Kidney epithelial cell (primary cell): ENCODE measurements around the gene RTN4R. TPM values are rescaled to one million over a fixed set of nuclear protein-coding genes. Genes with fewer than 3 reads are reported as not detected.

Experiments
- DNase-seq: peaks from one replicate; pipeline ENCODE4 v3.0.0-alpha.2; 2010; ENCODE audit warnings: low read depth
- H3K27me3 ChIP-seq: 2 replicates; pipeline ENCODE4 v1.6.0; 2011; ENCODE audit warnings: low read length; ENCODE audit not compliant: control insufficient read depth, insufficient read depth
- H3K36me3 ChIP-seq: 2 replicates; pipeline ENCODE4 v1.5.1; 2011; ENCODE audit warnings: low read length; ENCODE audit not compliant: control insufficient read depth, insufficient read depth
- H3K4me3 ChIP-seq: 2 replicates; pipeline ENCODE4 v1.5.1; 2011; ENCODE audit warnings: low read depth, mild to moderate bottlenecking, control low read depth, low read length
- total RNA-seq: library from RNA; depleted of rRNA; stranded (reverse); fragments of >200 nt; gene quantifications from 2 replicates; pipeline ENCODE4 v1.2.3, GENCODE V29; 2015
- TF ChIP-seq, protein P1 (sequence below): IDR thresholded peaks from 2 replicates; pipeline ENCODE4 v1.5.1; 2011; ENCODE audit warnings: mild to moderate bottlenecking, moderate library complexity, low read length, control low read depth, inconsistent platforms; ENCODE audit not compliant: insufficient read depth, poor library complexity, severe bottlenecking

RTN4R gene
- total RNA-seq, 1 donor from 2014 or later = 18.2 TPM

DNA sequence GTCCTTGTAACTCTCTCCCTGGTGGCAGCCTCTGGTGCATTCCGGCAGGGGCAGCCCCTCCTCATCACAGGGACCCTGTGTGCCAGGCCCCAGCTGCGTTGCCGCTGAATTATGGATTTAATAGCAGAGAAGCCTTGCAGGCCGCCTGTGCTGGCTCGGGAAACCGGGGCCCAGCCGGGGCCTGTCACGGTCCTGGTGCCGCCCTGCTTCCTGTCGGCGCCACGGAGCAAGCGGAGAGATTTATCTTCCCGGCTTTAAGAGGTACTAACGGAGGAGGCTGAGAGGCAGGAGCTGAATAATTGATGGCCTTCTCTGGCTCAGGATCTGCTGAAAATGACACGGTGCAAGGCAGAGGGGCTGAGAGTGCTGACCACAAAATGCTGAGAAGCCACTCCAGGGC lies 63.3 kb downstream of the RTN4R start:
- H3K36me3 ChIP-seq = no peaks in the 10 kb centered on the region
- DNase-seq = no peak
- TF ChIP-seq, protein P1, sequence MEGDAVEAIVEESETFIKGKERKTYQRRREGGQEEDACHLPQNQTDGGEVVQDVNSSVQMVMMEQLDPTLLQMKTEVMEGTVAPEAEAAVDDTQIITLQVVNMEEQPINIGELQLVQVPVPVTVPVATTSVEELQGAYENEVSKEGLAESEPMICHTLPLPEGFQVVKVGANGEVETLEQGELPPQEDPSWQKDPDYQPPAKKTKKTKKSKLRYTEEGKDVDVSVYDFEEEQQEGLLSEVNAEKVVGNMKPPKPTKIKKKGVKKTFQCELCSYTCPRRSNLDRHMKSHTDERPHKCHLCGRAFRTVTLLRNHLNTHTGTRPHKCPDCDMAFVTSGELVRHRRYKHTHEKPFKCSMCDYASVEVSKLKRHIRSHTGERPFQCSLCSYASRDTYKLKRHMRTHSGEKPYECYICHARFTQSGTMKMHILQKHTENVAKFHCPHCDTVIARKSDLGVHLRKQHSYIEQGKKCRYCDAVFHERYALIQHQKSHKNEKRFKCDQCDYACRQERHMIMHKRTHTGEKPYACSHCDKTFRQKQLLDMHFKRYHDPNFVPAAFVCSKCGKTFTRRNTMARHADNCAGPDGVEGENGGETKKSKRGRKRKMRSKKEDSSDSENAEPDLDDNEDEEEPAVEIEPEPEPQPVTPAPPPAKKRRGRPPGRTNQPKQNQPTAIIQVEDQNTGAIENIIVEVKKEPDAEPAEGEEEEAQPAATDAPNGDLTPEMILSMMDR = no peak
- H3K27me3 ChIP-seq = peaks cover 8% of the 10 kb centered on the region
- no peak overlapping the region for H3K4me3 ChIP-seq

DNA sequence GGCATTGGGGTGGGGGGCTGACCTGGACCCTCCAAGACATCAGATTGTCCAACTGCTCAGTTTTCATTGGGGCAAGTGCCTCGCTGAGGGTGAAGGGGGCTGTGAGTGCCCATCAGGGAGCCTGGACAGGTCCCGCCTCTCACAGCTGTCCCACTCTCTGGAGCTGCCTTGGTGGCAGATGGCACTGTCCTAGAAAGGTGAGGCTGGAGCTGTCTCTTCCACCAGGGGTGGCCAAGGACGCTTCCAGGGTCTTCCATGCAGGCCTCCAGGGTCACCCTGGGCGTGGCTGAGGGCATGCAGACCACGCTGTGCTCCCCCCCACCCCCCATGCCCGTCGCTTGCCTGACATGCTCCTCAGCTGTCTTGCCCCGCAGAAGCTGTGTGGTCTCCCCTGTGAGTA lies 63.8 kb downstream of the RTN4R start:
- DNase-seq = no peak
- H3K27me3 ChIP-seq = peaks cover 13% of the 10 kb centered on the region

DNA sequence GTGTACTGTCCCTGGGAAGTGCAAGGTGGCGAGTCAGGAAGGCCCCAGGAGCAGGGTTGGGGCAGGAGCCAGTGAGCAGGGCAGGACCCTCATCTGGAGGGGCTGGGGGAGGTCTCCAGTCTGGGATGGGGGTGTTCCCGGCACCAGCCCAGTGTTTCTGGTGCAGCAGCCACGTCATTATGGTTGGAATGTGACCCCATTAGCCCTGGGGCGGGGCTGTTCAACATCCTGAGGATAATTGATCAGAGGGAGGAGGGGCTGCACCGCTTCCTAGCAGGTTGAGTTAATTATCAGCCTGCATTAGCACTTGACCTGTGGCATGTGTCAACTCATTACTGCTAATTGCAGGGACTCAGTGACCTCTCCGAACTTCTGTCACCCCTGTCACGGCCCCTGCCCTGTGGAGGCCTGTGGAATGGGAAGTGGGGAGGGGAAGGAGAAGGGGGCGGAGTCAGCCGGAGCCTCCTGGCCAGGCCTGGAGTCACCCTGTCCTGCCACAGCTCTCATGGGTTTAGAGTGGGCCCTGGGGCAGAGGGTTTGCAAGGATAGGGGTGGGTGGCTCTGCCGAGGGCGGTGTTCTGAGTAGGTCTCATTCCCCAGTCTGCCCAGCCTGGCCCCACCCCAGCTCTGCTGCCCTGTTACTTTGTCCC lies 64.4 kb downstream of the RTN4R start:
- DNase-seq = peak; percentile 31
- H3K36me3 ChIP-seq = no peaks in the 10 kb centered on the region
- TF ChIP-seq, protein P1 = no peak

More for the DNA sequence above, 63.8 kb downstream of the RTN4R start:
- Histone ChIP-seq H3K4me3 (no peak overlapping the region), H3K36me3 (no peaks in the 10 kb centered on the region)
- TF ChIP-seq, protein P1 = no peak

DNA sequence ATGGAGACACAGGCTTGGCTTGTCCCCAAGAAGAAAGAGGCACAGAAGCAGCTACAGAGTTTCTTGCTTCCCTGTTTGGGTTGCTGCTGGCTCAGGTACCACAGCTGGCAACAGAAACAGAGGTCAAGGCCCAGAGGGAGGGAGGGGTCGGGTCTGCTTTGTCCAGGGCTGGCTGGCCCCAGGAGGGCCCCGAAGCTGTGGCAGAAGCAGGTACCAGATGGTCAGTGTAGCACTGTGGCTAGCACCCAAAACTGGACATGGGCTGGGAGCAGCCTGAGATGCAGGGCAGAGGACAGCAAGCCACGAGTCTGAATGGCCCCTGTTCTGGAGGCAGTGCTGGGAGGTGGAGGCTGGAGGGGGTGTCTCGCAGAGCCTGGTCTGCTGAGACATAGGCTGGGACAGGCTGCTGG lies 65.0 kb downstream of the RTN4R start:
- Histone ChIP-seq H3K36me3 (no peaks in the 10 kb centered on the region), H3K4me3 (no peak overlapping the region), H3K27me3 (peaks cover 24% of the 10 kb centered on the region)
- no peak for DNase-seq
- TF ChIP-seq, protein P1 = no peak

More for the DNA sequence above, 64.4 kb downstream of the RTN4R start:
- H3K27me3 ChIP-seq = peaks cover 19% of the 10 kb centered on the region
- H3K4me3 ChIP-seq = no peak overlapping the region

DNA sequence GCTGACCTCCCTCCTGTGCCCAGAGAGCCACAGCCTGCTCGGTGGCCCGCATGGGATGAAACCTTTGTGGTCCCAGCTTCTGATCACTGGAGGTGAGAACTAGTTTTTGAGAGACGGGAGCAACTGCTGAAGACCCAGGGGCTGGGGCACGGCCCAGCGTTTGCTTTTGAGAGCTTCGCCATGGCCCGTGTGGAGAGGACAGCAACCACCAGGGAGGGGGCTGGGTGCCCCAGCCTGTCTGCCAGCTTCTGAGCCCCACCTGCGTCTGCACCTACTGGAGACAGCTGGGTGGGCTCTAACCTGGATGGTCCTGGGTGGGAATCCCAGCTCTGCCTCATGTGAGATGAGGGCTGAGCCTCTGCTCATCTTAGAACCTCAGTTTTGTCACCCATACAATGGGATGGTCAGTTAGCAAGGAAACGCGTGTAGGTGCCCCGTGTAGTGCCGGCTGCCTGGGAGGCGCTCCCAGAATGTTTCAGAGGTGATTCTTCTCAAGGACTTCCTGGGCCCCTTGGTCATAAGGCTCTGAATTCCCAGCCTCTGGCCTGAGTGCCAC lies 66.2 kb downstream of the RTN4R start:
- peaks cover 31% of the 10 kb centered on the region for H3K27me3 ChIP-seq
- no peak for DNase-seq
- TF ChIP-seq, protein P1 = no peak

DNA sequence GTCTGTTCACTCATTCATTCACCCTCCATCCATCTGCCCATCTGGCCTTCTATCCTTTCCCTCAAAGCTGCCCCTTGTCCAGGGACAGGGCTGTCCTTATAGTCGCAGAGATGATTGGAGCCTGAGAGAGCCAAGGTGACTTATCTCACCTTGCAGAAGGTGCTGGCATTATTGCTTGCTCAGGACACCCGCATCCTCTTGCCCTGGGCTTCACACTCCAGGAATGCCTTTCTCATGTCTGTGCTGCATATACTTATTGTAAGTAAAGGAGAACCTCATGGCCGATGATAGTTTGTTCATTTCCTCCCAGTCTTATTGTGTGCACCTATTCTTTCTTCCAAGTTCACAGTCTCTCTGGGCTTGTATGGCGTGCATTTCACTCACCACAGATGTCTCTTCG lies 68.2 kb downstream of the RTN4R start:
- Histone ChIP-seq H3K4me3 (no peak overlapping the region), H3K36me3 (no peaks in the 10 kb centered on the region), H3K27me3 (peaks cover 34% of the 10 kb centered on the region)
- TF ChIP-seq, protein P1 = no peak
- DNase-seq = no peak

More for the DNA sequence above, 66.2 kb downstream of the RTN4R start:
- H3K36me3 ChIP-seq = no peaks in the 10 kb centered on the region
- no peak overlapping the region for H3K4me3 ChIP-seq
